ENCODE measurements around the gene ASAP2. TPM values are rescaled to one million over a fixed set of nuclear protein-coding genes. Genes with fewer than 3 reads are reported as not detected.

Gene ASAP2
- total and polyA plus RNA-seq, 9 of the 15 experiments (the other 6 are each of a cell fraction or from before 2014, with no cell fraction given): 0.06 to 4.3 (median 3.1) TPM

GRCh38 chr2:9287400-9288045 lies 80.9 kb downstream of the ASAP2 start:
- no peak overlapping the region for H2AFZ ChIP-seq (ENCODE audit: low read depth, low read length)
- in situ Hi-C loops (cut with MboI) (no loop called here), intact Hi-C loops (cut with micrococcal nuclease) (no loop called here)
- no peaks in the 10 kb centered on the region for H3K79me2 ChIP-seq (ENCODE audit: control insufficient read depth, insufficient read depth, low read length)
- no peaks in the 10 kb centered on the region for H3K9me3 ChIP-seq (replicated peaks; ENCODE audit: control insufficient read depth, insufficient read depth, low read depth, low read length)
- FAIRE-seq (no peak), ATAC-seq (no peak), DNase-seq (ENCODE audit: extremely low read depth in 1 of 4, low spot score in 3 of 4) (no peak)
- no peaks in the 10 kb centered on the region for H3K36me3 ChIP-seq (ENCODE audit: control insufficient read depth, insufficient read depth, low read length)
- BruUV-seq (replicated peaks): no TSS peak
- TF ChIP-seq PBX2 (CRISPR knock-in tag; IDR thresholded peaks at IDR 0.05; ENCODE audit: low read depth) (no peak), PBX2 (tag; conservative IDR thresholded peaks at IDR 0.05; ENCODE audit: low read depth) (no peak), FOSL1 (tag; conservative IDR thresholded peaks at IDR 0.05) (peak; percentile 80)
- H3K4me2 ChIP-seq (ENCODE audit: insufficient read depth, low read length): no peak overlapping the region
- H3K4me3 ChIP-seq: no peak overlapping the region
- no peaks in the 10 kb centered on the region for H3K9me1 ChIP-seq (ENCODE audit: control insufficient read depth, insufficient read depth, low read length)
- H3K27me3 ChIP-seq (ENCODE audit: control insufficient read depth in 2 of 2, insufficient read depth in 2 of 2, low read length in 2 of 2): peaks cover 13 to 55% of the 10 kb centered on the region in 2 experiments
- POLR2A ChIA-PET: interaction anchor here (0.7 to 1.4 kb wide), 2 partner anchors 10 to 1591 kb away, joined by 3 to 4 read pairs; no protein-coding TSS in a partner anchor
- H4K20me1 ChIP-seq (replicated peaks; ENCODE audit: control insufficient read depth, insufficient read depth, low read length): 0 out of 2 replicates have a peak, but pooled peaks cover 3% of the 10 kb centered on the region
- no peak overlapping the region for H3K9ac ChIP-seq (ENCODE audit: insufficient read depth in 1 of 2, low read depth in 2 of 2, low read length in 2 of 2)
- peaks cover 0 to 4% of the 10 kb centered on the region in 2 experiments; a peak in 2 of 5 replicates for H3K4me1 ChIP-seq (replicated peaks in 1 of 2; ENCODE audit: control insufficient read depth in 2 of 2, insufficient read depth in 2 of 2, low read length in 2 of 2)
- WGBS (ENCODE audit: insufficient coverage, low coverage, missing lambda C conversion rate): 19% methylated on average over 15 of the region's 15 CpGs
- CTCF ChIA-PET (ENCODE audit: low intra/inter-chr PET ratio): no interaction called here
- no peak overlapping the region for H3K27ac ChIP-seq (ENCODE audit: extremely low read depth, low read depth, low read length)
